SK-N-MC (cell line): ENCODE measurements around the gene NPVF.

Experiments
- DNase-seq: peaks from one replicate; pipeline ENCODE4 v3.0.0-alpha.2; 2011; ENCODE audit warnings: low read depth, low spot score
- H3K27ac ChIP-seq: fragments of 200-600 bp; sonication (generic); 2 replicates; pipeline ENCODE4 v1.5.1; 2016; ENCODE audit warnings: mixed run types
- H3K36me3 ChIP-seq: fragments of 200-600 bp; sonication (generic); 2 replicates; pipeline ENCODE4 v1.6.1; 2017; ENCODE audit warnings: antibody characterized with exemption, low read length, mixed read lengths; ENCODE audit not compliant: insufficient read depth
- H3K4me3 ChIP-seq: fragments of 200-600 bp; sonication (generic); 2 replicates; pipeline ENCODE4 v1.5.1; 2016
- H3K9ac ChIP-seq: fragments of 200-600 bp; sonication (generic); 2 replicates; pipeline ENCODE4 v1.8.0; 2017; ENCODE audit warnings: mixed run types, mixed read lengths; ENCODE audit not compliant: insufficient read length
- H3K9me3 ChIP-seq: fragments of 200-600 bp; sonication (generic); 2 replicates; pipeline ENCODE4 v1.6.1; 2017; ENCODE audit warnings: low read depth, mild to moderate bottlenecking, antibody characterized with exemption, low read length, moderate library complexity, mixed read lengths
- EZH2 ChIP-seq: fragments of 200-600 bp; sonication (generic); IDR thresholded peaks from one replicate; pipeline ENCODE4 v1.6.1; 2017; ENCODE audit warnings: antibody characterized with exemption
- FOXP2 ChIP-seq: optimal IDR thresholded peaks from 2 replicates; pipeline ENCODE3; 2011; ENCODE audit warnings: mild to moderate bottlenecking, moderate library complexity; ENCODE audit not compliant: insufficient read depth; ENCODE audit errors: extremely low read length, control extremely low read depth
- POLR2AphosphoS5 ChIP-seq: IDR thresholded peaks from 2 replicates; pipeline ENCODE4 v1.6.1; 2012; ENCODE audit warnings: mild to moderate bottlenecking, low read depth, low read length, borderline replicate concordance

NPVF gene

GRCh38 chr7:25215694-25216335 lies 12.5 kb downstream of the NPVF start:
- Histone ChIP-seq H3K4me3 (no peak overlapping the region), H3K9ac (no peak overlapping the region), H3K9me3 (no peaks in the 10 kb centered on the region), H3K27ac (no peak overlapping the region), H3K36me3 (no peaks in the 10 kb centered on the region)
- TF ChIP-seq FOXP2 (no peak), EZH2 (no peak), POLR2AphosphoS5 (no peak)
- no peak for DNase-seq

DNA sequence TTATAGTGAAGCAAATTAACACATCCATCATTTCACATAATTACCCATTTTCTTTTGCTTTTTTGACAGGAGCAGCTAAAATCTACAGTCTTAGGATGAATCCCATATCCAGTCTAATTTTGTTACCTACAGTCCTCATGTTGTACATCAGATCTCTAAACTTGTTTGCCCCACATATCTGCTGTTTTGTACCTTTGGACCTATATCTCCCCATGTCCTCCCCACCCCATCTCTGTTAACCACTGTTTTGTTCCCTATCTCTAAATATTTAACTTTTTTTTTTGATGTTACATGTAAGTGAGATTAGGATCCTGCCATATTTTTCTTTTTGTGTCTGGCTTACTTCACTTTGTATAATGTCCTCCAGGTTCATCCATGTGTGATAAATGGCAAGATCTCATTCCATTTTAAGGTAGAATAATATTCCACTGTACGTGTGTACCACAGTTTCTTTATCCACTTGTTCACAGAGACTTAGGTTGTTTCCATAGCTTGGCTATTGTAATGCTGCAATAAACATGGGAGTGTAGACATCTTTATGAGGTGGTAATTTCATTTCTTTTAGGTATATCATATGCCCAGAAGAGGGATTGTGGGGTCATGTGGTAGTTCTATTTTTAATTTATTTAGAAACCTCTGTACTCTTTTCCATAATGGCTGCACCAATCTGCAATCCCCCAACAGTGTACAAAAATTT lies 19.6 kb downstream of the NPVF start:
- H3K36me3 ChIP-seq, result no peaks in the 10 kb centered on the region
- no peak for TF ChIP-seq POLR2AphosphoS5
- no peak for TF ChIP-seq FOXP2
- no peak for TF ChIP-seq EZH2
- no peak overlapping the region for H3K9ac ChIP-seq
- H3K27ac ChIP-seq, result no peak overlapping the region
- 0 out of 2 replicates have a peak, but pooled peaks cover 6% of the 10 kb centered on the region for H3K9me3 ChIP-seq
- no peak overlapping the region for H3K4me3 ChIP-seq
- no peak for DNase-seq

- TF ChIP-seq POLR2AphosphoS5, result no peak
- TF ChIP-seq FOXP2, result no peak
- TF ChIP-seq EZH2, result no peak
- Histone ChIP-seq H3K36me3 (no peaks in the 10 kb centered on the region), H3K4me3 (no peak overlapping the region), H3K27ac (no peak overlapping the region), H3K9me3 (0 out of 2 replicates have a peak, but pooled peaks cover 6% of the 10 kb centered on the region), H3K9ac (no peak overlapping the region)
- DNase-seq, result no peak
Measured at GRCh38 chr7:25207887-25208286, 20.4 kb downstream of the NPVF start.

DNA sequence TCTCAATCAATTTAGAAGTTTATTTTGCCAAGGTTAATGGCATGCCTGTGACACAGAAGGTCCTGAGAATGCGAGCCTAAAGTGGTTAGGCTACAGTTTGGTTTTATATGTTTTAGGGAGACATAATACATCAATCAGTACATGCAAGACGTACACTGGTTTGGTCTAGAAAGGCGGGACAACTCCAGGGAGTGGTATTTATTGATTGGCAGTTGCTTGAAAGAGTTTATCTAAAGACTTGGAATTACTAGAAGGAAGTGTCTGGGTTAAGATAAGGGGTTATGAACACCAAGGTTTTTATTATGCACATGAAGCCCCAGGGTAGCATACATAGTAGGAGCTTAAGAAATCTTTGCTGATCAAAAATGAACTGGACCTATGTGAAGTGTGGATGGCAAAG lies 21.5 kb downstream of the NPVF start:
- no peak overlapping the region for H3K27ac ChIP-seq
- H3K36me3 ChIP-seq, result no peaks in the 10 kb centered on the region
- H3K9me3 ChIP-seq, result 0 out of 2 replicates have a peak, but pooled peaks cover 6% of the 10 kb centered on the region
- DNase-seq, result no peak
- TF ChIP-seq FOXP2, result no peak
- TF ChIP-seq EZH2, result no peak
- TF ChIP-seq POLR2AphosphoS5, result no peak
- no peak overlapping the region for H3K4me3 ChIP-seq
- no peak overlapping the region for H3K9ac ChIP-seq

- H3K9ac ChIP-seq, result no peak overlapping the region
- no peak for DNase-seq
- no peak for TF ChIP-seq FOXP2
- no peak for TF ChIP-seq EZH2
- TF ChIP-seq POLR2AphosphoS5, result no peak
Measured at GRCh38 chr7:25196132-25196896, 32.0 kb downstream of the NPVF start.

DNA sequence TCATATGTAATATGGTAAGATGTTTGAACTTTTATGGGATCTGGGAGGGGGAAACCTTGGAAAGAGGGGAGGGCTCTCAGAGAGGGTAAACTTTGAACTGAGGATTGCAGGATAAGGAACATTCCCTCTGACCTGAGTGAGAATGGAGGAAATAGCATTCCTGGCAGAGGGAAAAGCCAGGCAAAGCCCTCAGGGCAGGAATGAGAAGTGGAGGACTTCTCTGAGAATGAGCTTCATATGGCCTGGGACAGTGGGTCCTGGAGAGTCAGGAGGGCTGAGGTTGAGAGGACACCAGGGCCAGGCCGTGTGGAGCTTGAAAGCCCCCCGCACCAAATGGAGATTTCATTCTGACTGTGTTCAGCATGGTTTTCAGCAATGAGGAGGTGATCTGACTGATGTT lies 34.2 kb downstream of the NPVF start:
- no peaks in the 10 kb centered on the region for H3K9me3 ChIP-seq
- no peak overlapping the region for H3K4me3 ChIP-seq
- H3K9ac ChIP-seq, result no peak overlapping the region
- H3K36me3 ChIP-seq, result no peaks in the 10 kb centered on the region
- TF ChIP-seq EZH2 (no peak), POLR2AphosphoS5 (no peak), FOXP2 (no peak)
- no peak for DNase-seq
- no peak overlapping the region for H3K27ac ChIP-seq

More at GRCh38 chr7:25196132-25196896, 32.0 kb downstream of the NPVF start:
- Histone ChIP-seq H3K9me3 (no peaks in the 10 kb centered on the region), H3K4me3 (no peak overlapping the region), H3K36me3 (no peaks in the 10 kb centered on the region), H3K27ac (no peak overlapping the region)

DNA sequence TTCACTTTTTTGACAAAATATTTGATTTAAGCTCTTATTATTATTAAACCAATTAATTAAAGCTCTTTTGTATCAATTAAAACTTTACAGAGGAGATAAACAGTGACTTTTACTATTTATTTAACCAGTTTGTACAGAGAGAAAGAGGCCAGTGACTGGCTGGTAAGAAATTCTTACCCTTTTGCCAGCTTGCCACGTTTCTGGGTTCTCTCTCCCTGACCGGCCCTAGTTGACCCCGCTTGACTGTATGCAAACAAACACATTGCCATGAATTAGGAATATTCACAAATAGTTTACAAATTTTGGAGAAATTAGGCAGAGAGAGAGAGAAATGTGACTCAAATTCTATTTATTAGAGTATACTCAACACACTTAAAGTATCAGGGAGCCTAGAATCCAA lies 36.2 kb downstream of the NPVF start:
- H3K9ac ChIP-seq, result no peak overlapping the region
- no peak for TF ChIP-seq FOXP2
- TF ChIP-seq EZH2, result no peak
- TF ChIP-seq POLR2AphosphoS5, result no peak
- no peaks in the 10 kb centered on the region for H3K9me3 ChIP-seq
- no peaks in the 10 kb centered on the region for H3K36me3 ChIP-seq
- H3K27ac ChIP-seq, result no peak overlapping the region
- H3K4me3 ChIP-seq, result no peak overlapping the region
- no peak for DNase-seq

GRCh38 chr7:25189197-25189596 lies 39.1 kb downstream of the NPVF start:
- Histone ChIP-seq H3K27ac (no peak overlapping the region), H3K36me3 (no peaks in the 10 kb centered on the region), H3K9me3 (no peaks in the 10 kb centered on the region), H3K9ac (no peak overlapping the region), H3K4me3 (no peak overlapping the region)
- TF ChIP-seq FOXP2, result no peak
- no peak for TF ChIP-seq EZH2
- no peak for TF ChIP-seq POLR2AphosphoS5
- no peak for DNase-seq
